GM06990 (cell line): Measurements from ENCODE around the gene PDIA6.

Experiments
- DNase-seq: peaks from one replicate; pipeline ENCODE4 v3.0.0-alpha.2; 2011; ENCODE audit not compliant: insufficient read length; ENCODE audit errors: extremely low read depth
- H3K27me3 ChIP-seq: replicated peaks from 2 replicates; pipeline ENCODE4 v1.6.0; 2011; ENCODE audit warnings: low read length; ENCODE audit not compliant: control insufficient read depth, insufficient read depth
- H3K36me3 ChIP-seq: 2 replicates; pipeline ENCODE4 v1.5.1; 2011; ENCODE audit warnings: low read length; ENCODE audit not compliant: control insufficient read depth, insufficient read depth
- H3K4me3 ChIP-seq: replicated peaks from 2 replicates; pipeline ENCODE4 v1.5.1; 2011; ENCODE audit warnings: low read depth, mild to moderate bottlenecking, control low read depth, low read length
- TF ChIP-seq, protein P1 (sequence below): IDR thresholded peaks from 2 replicates; pipeline ENCODE4 v1.5.1; 2011; ENCODE audit warnings: low read length, control low read depth, mild to moderate bottlenecking, inconsistent platforms; ENCODE audit not compliant: insufficient read depth, poor library complexity, severe bottlenecking

PDIA6 gene

DNA sequence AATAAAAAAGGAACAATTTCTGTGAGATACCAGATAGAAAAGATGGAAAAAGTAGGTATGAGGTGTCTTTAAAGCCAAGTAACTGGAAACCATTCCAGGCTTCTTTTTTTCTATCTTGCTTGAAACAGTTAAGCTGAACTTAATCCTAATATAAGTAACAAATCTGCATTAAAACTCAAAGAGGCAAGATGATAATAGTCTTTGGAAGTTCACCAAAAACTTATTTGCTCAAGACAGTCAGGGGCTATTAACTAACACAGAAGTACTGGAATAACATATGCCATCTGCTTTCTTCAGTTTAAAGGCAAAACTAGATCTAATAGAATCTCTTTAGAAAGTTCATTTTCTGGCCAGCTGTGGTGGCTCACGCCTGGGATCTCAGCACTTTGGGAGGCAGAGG lies 18.8 kb downstream of the PDIA6 start:
- DNase-seq: no peak
- TF ChIP-seq, protein P1, sequence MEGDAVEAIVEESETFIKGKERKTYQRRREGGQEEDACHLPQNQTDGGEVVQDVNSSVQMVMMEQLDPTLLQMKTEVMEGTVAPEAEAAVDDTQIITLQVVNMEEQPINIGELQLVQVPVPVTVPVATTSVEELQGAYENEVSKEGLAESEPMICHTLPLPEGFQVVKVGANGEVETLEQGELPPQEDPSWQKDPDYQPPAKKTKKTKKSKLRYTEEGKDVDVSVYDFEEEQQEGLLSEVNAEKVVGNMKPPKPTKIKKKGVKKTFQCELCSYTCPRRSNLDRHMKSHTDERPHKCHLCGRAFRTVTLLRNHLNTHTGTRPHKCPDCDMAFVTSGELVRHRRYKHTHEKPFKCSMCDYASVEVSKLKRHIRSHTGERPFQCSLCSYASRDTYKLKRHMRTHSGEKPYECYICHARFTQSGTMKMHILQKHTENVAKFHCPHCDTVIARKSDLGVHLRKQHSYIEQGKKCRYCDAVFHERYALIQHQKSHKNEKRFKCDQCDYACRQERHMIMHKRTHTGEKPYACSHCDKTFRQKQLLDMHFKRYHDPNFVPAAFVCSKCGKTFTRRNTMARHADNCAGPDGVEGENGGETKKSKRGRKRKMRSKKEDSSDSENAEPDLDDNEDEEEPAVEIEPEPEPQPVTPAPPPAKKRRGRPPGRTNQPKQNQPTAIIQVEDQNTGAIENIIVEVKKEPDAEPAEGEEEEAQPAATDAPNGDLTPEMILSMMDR: no peak
- peaks cover 20% of the 10 kb centered on the region for H3K36me3 ChIP-seq
- H3K27me3 ChIP-seq: no peaks in the 10 kb centered on the region
- no peak overlapping the region for H3K4me3 ChIP-seq

DNA sequence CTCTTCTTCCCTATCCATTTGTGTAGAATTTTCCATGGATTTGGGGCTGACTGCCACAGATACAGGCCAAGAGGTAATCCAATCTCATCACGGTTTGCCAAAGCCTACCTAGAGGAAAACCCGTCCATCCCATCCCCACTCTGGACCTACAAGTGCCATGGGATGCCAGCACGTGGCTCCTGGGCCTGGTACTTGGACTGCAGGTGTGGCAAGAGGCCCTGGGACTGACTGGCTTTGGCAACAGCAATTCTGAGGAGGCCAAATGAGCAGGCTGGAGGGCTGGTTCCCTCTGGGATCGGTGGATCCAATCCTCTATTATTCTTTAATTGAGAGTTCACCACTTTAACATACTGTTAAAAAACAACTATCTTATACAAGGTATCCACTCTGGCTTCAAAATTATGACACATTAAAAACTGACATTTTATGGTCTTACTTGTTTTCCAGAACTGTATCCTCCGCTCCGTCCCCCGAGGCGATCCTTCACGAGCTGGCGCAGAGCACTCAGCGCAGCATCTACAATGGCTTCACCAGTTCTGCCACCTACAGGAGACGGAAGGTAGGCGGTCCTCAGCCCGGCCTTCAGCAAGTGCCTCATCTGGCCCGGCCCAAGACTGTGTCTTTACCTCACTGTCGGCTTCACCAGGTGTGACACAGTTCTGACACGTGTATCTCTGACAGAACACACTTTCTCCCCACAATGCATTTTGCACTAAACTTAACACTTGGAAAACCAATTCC lies 19.8 kb downstream of the PDIA6 start:
- TF ChIP-seq, protein P1: no peak

DNA sequence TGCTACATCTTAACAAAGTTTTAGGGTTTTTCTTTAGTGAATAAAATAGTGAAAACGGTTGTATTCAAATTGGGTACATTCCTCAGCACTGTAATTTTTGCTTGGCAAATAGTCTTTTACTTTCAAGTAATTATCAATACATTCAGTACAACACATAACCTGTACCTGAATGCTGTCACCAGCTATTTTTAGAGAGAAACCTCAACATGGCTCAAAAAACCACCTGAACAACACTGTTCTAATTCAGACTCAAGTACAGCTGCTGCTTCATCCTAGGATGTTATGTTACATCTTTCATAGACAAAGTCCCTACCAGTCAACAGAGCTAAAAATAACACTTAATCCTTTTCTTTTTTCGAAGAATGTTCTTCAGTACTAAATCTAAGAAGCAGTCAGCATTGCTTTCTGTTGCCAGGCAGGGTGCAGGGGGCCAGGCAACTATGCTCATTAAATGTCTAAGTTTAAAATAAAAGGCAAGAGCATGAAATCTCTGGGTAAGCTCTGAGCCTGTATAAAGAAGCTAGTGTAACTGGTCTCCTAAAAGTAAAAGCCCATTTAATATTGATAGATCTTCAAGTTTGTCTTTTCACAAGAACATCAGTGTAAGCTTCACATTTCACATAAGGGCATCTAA lies 20.5 kb downstream of the PDIA6 start:
- Histone ChIP-seq H3K27me3 (no peaks in the 10 kb centered on the region), H3K36me3 (peaks cover 25% of the 10 kb centered on the region), H3K4me3 (no peak overlapping the region)
- TF ChIP-seq, protein P1: no peak
- DNase-seq: no peak

More for the DNA sequence above, 19.8 kb downstream of the PDIA6 start:
- no peaks in the 10 kb centered on the region for H3K27me3 ChIP-seq
- H3K4me3 ChIP-seq: no peak overlapping the region
- peaks cover 26% of the 10 kb centered on the region for H3K36me3 ChIP-seq
- no peak for DNase-seq

DNA sequence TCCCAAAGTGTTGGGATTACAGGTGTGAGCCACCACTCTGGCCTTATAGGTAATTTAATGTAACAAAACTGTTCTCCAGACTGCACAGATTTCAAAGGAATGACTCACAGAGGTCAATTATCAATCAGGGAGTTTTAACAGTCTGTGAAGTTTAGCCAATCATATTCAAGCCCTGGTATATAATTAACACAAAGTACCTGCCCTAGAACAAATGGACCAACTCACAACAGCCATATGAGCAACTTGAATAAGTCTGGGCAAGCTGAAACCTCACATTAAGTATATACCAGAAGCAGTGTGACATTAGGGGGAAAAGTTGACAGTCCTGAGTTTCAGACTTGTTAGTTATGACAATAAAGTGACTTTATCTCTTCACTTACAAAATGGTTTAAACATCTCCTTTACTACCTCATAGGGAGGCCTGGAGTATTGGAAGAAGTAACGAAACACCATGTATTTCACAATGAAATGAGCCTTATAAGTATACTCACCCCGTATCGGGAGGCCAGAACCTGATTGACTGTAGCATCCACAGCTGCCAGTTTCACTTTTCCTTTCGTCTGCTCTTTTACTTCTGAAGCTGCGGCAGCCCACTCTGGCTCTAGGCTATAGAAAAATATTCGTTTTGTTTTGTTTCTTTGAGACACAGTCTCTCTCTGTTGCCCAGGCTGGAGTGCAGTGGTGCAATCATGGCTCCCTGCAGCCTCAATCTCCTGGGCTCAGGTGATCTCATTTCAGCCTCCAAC lies 22.2 kb downstream of the PDIA6 start:
- Histone ChIP-seq H3K36me3 (peaks cover 25% of the 10 kb centered on the region), H3K27me3 (no peaks in the 10 kb centered on the region), H3K4me3 (0 out of 2 replicates have a peak overlapping the region, but pooled peaks have one; percentile 13)
- TF ChIP-seq, protein P1: no peak
- DNase-seq: no peak

DNA sequence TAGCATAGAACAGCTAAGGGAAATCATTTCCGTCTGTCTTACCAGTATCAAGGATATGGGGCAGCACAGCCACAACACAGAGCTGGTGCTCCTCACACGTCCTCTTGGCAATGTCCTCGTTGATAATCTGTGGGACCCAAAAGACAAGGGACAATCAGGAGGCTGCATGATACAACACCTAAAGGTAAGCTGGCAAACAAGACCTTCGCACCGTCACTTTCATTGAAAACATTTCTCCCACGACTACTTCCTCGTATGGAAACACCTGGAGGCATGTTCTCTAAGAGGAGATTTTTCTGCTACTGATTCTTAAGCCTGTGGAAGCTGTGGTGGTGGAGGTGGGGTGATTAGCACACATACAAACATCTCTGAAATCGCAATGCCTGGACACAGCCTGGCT lies 23.7 kb downstream of the PDIA6 start:
- Histone ChIP-seq H3K4me3 (no peak overlapping the region), H3K27me3 (no peaks in the 10 kb centered on the region), H3K36me3 (peaks cover 34% of the 10 kb centered on the region)
- TF ChIP-seq, protein P1: no peak
- no peak for DNase-seq
